ENCODE measurements around the gene WNK2.

GRCh38 chr9:93340091-93340490 is 156.2 kb downstream of the WNK2 start:
- TF ChIP-seq CTCF (IDR thresholded peaks at IDR 0.05), result no peak
- TF ChIP-seq POLR2A (IDR thresholded peaks at IDR 0.05), result no peak
